BJ (cell line): Measurements from ENCODE around the gene RPS15. TPM values are rescaled to one million over a fixed set of nuclear protein-coding genes. Genes with fewer than 3 reads are reported as not detected.

Source experiments
- CTCF ChIA-PET: fragments of 350-600 bp; formaldehyde crosslinking; extraction: SDS; loops from one replicate; lab custom pipeline; 2021; ENCODE audit warnings: antibody characterized with exemption, inconsistent platforms; lab: Yijun Ruan, JAX
- POLR2A ChIA-PET: fragments of 300-600 bp; sonication (Branson Sonifier 250); formaldehyde crosslinking; extraction: SDS; loops from one replicate; lab custom pipeline; 2021; ENCODE audit warnings: antibody characterized with exemption; lab: Charles Lee
- DNase-seq: peaks from one replicate; pipeline ENCODE4 v3.0.0-alpha.2; 2011; ENCODE audit warnings: low read depth
- H3K27me3 ChIP-seq: 2 replicates; pipeline ENCODE4 v1.6.0; 2011; ENCODE audit warnings: low read length; ENCODE audit not compliant: control insufficient read depth, insufficient read depth
- H3K36me3 ChIP-seq: 2 replicates; pipeline ENCODE4 v1.5.1; 2011; ENCODE audit warnings: low read length; ENCODE audit not compliant: control insufficient read depth, insufficient read depth
- H3K4me3 ChIP-seq: 2 replicates; pipeline ENCODE4 v1.5.1; 2011; ENCODE audit warnings: low read depth, mild to moderate bottlenecking, control low read depth, low read length
- CTCF ChIP-seq: IDR thresholded peaks from 2 replicates; pipeline ENCODE4 v1.5.1; 2011; ENCODE audit warnings: low read depth, mild to moderate bottlenecking, control low read depth, inconsistent platforms, low read length, moderate library complexity; ENCODE audit not compliant: insufficient read depth
- polyA plus RNA-seq: library from polyadenylated mRNA; depleted of rRNA; stranded (reverse); fragments of >200 nt; gene quantifications from 2 replicates; pipeline ENCODE4 v1.2.3, GENCODE V29; 2011

RPS15 gene
- polyA plus RNA-seq, 1 experiment = 1,597 TPM

GRCh38 chr19:1456121-1456900 lies 18.1 kb downstream of the RPS15 start:
- CTCF ChIA-PET = interaction anchor here (0.6 to 2.2 kb wide), 8 partner anchors 9 to 321 kb away, joined by 3 to 9 read pairs (median 4); no protein-coding TSS in a partner anchor
- no peak overlapping the region for H3K4me3 ChIP-seq
- peaks cover 6% of the 10 kb centered on the region; the same call in 1 of the 2 replicates for H3K36me3 ChIP-seq
- POLR2A ChIA-PET = no interaction called here
- H3K27me3 ChIP-seq = peaks cover 22% of the 10 kb centered on the region
- DNase-seq = no peak
- TF ChIP-seq CTCF = no peak

GRCh38 chr19:1457031-1457739 lies 19.0 kb downstream of the RPS15 start:
- no peak for DNase-seq
- Histone ChIP-seq H3K27me3 (peaks cover 16% of the 10 kb centered on the region), H3K4me3 (no peak overlapping the region), H3K36me3 (peaks cover 6% of the 10 kb centered on the region; the same call in 1 of the 2 replicates)
- ChIA-PET POLR2A (no interaction called here), CTCF (interaction anchor here (2.2 kb wide), 1 partner anchor 12 kb away, joined by 7 read pairs; no protein-coding TSS in a partner anchor)
- no peak for TF ChIP-seq CTCF

GRCh38 chr19:1457892-1458291 lies 19.7 kb downstream of the RPS15 start:
- H3K36me3 ChIP-seq = peaks cover 6% of the 10 kb centered on the region; the same call in 1 of the 2 replicates
- no peak overlapping the region for H3K4me3 ChIP-seq
- DNase-seq = no peak
- ChIA-PET POLR2A (no interaction called here), CTCF (interaction anchor here (1.8 to 2.2 kb wide), 2 partner anchors 10 to 13 kb away, joined by 5 to 7 read pairs; no protein-coding TSS in a partner anchor)
- H3K27me3 ChIP-seq = peaks cover 12% of the 10 kb centered on the region
- TF ChIP-seq CTCF = no peak

GRCh38 chr19:1459479-1459878 lies 21.3 kb downstream of the RPS15 start:
- POLR2A ChIA-PET = no interaction called here
- no peak for DNase-seq
- Histone ChIP-seq H3K27me3 (peaks cover 12% of the 10 kb centered on the region), H3K36me3 (peaks cover 6% of the 10 kb centered on the region; the same call in 1 of the 2 replicates), H3K4me3 (no peak overlapping the region)
- no peak for TF ChIP-seq CTCF
- CTCF ChIA-PET = interaction anchor here (1.2 to 1.8 kb wide), 2 partner anchors 8 to 10 kb away, joined by 4 to 5 read pairs; no protein-coding TSS in a partner anchor
